DMS53 (cell line): ENCODE measurements around the gene PRADC1.

ENCODE experiments used
- DNase-seq: peaks from one replicate; lab custom pipeline; 2025; lab: John Stamatoyannopoulos, UW

PRADC1 gene

GRCh38 chr2:73202156-73203054 is 30.6 kb downstream of the PRADC1 start, which contains the start of gene NOTO:
TSS of gene NOTO (plus strand) at chr2:73202574. CDS start at chr2:73202667, 93 bp downstream.
- DNase-seq: peak; percentile 74

DNA sequence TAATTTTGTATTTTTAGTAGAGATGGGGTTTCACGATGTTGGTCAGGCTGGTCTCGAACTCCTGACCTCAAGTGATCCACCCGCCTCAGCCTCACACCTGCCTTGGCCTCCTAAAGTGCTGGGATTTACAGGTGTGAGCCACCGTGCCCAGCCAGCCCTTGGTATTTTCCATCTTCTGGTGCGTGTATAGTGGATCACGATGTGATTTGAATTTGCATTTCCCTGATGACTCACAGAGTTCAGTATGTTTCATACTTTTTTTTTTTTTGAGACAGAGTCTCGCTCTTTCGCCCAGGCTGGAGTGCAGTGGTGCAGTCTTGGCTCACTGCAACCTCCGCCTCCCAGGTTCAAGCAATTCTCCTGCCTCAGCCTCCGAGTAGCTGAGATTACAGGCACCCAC is 32.8 kb downstream of the PRADC1 start:
- peak; percentile 35 for DNase-seq

- DNase-seq: no peak
These were observed 35.5 kb downstream of the PRADC1 start for GRCh38 chr2:73197579-73197978.

DNA sequence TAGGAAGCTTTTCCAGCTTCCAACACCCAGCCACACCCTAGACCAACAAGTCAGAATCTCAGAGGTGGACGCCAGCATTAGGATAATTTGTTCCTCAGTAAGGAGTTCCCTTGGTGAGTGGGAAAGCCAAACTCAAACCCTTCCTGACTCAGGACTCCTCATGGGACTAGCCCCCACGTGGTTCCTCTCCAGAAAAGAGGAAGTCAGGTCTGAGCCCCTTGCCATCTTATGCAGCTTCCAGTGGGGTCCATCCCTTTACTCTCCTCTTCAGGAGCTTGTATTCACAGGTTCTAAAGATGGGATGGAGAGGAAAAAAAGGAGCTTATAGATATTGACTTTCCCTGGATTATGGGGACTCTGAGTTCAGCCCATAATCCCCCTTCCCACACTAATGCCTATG is 45.5 kb downstream of the PRADC1 start:
- DNase-seq: no peak

DNA sequence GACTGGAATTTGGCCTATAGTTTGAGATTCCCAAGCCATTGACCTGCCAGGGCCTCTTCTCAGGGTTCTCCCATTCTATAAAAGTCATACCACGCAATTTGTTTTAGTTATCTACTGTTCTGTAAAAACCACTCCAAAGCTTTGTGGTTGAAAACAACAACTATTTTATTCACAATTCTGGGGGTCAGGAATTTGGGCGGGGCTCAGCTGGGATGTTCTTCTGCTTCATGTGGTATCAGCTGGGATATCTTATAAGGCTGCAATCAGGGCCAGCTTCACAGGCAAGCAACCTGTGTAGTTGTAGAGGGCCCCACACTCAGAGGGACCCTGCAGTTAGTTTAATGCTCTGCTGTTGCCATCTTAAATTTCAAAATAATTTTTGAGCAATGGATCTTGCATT is 47.1 kb downstream of the PRADC1 start:
- DNase-seq: no peak
